ENCODE data around the gene TLK2. TPM values are rescaled to one million over a fixed set of nuclear protein-coding genes. Genes with fewer than 3 reads are reported as not detected.
A peak's percentile ranks its signal among the peaks of the same experiment; 100 is the strongest.
"Not testable (repeated sequence)": the region's sequence is repeated elsewhere in the genome, so short reads cannot be mapped to it uniquely, and the experiment has no call there.

TLK2 gene
- polyA plus RNA-seq, 2 of the 4 experiments (the other 2 are of a cell fraction) = 30.4 to 68.7 TPM

DNA sequence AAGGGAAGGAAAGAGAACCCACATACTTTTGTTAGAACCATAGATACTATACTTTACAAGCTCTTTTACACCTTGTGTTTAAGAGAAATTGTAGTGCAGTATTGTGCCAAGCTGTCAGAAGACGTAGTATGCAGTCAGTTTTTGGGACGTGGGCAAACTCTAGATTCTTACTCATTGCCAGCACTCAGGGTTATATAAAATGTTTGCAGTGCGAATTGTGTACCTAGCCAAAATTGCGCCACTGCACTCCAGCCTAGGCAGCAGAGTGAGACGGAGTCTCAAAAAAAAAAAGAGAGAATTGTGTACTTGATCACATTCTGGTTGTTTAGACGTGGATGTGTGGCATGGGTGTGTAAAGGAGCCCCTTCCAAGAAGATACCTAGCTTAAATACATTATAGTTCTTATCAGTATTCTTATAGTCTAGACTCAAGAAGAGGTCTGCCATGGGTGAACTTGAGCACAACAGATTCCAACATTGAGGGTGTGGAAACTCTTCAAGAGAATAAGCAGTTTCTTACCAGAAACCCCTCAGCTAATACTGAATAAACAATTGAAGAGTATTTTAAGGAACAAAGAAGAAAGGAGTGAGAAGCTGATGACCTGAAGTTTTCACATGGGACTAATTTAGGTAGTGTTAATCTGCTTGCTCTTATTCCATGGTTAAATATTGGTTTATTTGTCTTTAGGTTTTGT lies 121.5 kb downstream of the TLK2 start:
- no peaks in the 10 kb centered on the region for H3K4me1 ChIP-seq
- whole genome bisulfite sequencing (ENCODE audit: missing lambda C conversion rate) = 92% methylated on average over 6 of the region's 6 CpGs
- ATAC-seq (no peak), DNase-seq (ENCODE audit: low read depth in 1 of 2, low spot score in 1 of 2) (no peak), FAIRE-seq (no peak)
- no peak overlapping the region for H3K4me3 ChIP-seq
- H3K9me3 ChIP-seq = no peaks in the 10 kb centered on the region
- TF ChIP-seq MAZ (IDR thresholded peaks at IDR 0.05; ENCODE audit: borderline replicate concordance, low read depth, low read length) (no peak), SREBF2 (IDR thresholded peaks at IDR 0.05) (no peak), KDM5A (IDR thresholded peaks at IDR 0.05) (no peak)
- TF ChIP-seq, protein P1, sequence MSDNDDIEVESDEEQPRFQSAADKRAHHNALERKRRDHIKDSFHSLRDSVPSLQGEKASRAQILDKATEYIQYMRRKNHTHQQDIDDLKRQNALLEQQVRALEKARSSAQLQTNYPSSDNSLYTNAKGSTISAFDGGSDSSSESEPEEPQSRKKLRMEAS (IDR thresholded peaks at IDR 0.05) = no peak
- no peak overlapping the region for H3K4me2 ChIP-seq
- CTCF ChIA-PET = interaction anchor here (0.7 to 1.7 kb wide), 4 partner anchors 10 to 47 kb away, joined by 3 to 4 read pairs (median 4); no protein-coding TSS in a partner anchor
- no peak overlapping the region for H3K27ac ChIP-seq
- POLR2A ChIA-PET = interaction anchor here (0.6 kb wide), 1 partner anchor 31 kb away, joined by 5 read pairs; no protein-coding TSS in a partner anchor

DNA sequence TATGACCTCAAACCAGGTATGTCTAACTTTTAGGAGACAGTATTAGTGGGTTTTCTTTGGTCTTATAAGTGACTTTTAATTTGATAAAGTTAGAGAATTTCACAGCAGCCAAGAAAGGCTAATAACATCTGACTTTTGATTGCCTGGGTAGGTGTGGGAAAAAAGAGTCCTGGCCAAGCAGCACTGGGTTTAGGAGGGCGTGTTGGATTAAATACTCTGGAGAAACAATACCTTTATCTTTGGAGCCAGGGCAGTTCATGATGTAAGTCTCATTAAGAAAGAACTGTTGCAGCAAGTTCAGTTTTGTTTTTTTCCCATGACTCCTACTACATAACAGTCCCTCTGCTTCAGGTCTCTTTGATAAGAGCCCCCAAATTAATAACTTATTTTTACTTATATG lies 122.2 kb downstream of the TLK2 start:
- ATAC-seq (no peak), DNase-seq (ENCODE audit: low read depth in 1 of 2, low spot score in 1 of 2) (no peak), FAIRE-seq (no peak)
- H3K27ac ChIP-seq = no peak overlapping the region
- ChIA-PET CTCF (interaction anchor here (0.9 to 1.9 kb wide), 2 partner anchors 17 to 48 kb away, joined by 4 to 6 read pairs; no protein-coding TSS in a partner anchor), POLR2A (interaction anchor here (0.6 kb wide), 1 partner anchor 32 kb away, joined by 5 read pairs; no protein-coding TSS in a partner anchor)
- H3K4me2 ChIP-seq = no peak overlapping the region
- no peaks in the 10 kb centered on the region for H3K4me1 ChIP-seq
- TF ChIP-seq, protein P2, sequence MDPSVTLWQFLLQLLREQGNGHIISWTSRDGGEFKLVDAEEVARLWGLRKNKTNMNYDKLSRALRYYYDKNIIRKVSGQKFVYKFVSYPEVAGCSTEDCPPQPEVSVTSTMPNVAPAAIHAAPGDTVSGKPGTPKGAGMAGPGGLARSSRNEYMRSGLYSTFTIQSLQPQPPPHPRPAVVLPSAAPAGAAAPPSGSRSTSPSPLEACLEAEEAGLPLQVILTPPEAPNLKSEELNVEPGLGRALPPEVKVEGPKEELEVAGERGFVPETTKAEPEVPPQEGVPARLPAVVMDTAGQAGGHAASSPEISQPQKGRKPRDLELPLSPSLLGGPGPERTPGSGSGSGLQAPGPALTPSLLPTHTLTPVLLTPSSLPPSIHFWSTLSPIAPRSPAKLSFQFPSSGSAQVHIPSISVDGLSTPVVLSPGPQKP (IDR thresholded peaks at IDR 0.05; ENCODE audit: low read depth, low read length) = no peak
- TF ChIP-seq, protein P3, sequence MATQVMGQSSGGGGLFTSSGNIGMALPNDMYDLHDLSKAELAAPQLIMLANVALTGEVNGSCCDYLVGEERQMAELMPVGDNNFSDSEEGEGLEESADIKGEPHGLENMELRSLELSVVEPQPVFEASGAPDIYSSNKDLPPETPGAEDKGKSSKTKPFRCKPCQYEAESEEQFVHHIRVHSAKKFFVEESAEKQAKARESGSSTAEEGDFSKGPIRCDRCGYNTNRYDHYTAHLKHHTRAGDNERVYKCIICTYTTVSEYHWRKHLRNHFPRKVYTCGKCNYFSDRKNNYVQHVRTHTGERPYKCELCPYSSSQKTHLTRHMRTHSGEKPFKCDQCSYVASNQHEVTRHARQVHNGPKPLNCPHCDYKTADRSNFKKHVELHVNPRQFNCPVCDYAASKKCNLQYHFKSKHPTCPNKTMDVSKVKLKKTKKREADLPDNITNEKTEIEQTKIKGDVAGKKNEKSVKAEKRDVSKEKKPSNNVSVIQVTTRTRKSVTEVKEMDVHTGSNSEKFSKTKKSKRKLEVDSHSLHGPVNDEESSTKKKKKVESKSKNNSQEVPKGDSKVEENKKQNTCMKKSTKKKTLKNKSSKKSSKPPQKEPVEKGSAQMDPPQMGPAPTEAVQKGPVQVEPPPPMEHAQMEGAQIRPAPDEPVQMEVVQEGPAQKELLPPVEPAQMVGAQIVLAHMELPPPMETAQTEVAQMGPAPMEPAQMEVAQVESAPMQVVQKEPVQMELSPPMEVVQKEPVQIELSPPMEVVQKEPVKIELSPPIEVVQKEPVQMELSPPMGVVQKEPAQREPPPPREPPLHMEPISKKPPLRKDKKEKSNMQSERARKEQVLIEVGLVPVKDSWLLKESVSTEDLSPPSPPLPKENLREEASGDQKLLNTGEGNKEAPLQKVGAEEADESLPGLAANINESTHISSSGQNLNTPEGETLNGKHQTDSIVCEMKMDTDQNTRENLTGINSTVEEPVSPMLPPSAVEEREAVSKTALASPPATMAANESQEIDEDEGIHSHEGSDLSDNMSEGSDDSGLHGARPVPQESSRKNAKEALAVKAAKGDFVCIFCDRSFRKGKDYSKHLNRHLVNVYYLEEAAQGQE (IDR thresholded peaks at IDR 0.05) = no peak
- no peaks in the 10 kb centered on the region for H3K9me3 ChIP-seq
- 92% methylated on average over 1 of the region's 1 CpG for WGBS (ENCODE audit: missing lambda C conversion rate)
- H3K4me3 ChIP-seq = no peak overlapping the region

DNA sequence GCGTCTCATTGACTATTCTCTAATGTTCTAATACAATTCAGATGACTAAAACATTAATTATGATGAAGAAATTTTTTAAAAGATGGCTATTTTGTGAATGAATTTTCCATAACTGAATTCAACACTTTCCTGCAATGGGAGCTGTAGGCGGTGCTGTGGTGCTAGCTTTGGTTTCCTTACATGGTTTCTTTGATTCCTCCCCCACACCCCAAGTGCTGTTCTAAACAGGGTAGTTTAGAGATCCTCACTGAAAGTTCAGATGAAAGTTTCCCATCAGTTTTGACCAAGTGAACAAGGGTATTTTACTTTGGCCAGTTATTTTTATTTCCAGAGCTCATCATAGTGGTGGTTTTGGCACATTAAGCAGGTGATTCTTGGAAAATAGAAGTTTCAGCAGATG lies 122.8 kb downstream of the TLK2 start:
- no peak overlapping the region for H3K4me2 ChIP-seq
- TF ChIP-seq CEBPB (IDR thresholded peaks at IDR 0.05) = no peak
- no peak for TF ChIP-seq FOSL2 (IDR thresholded peaks at IDR 0.05)
- TF ChIP-seq FOSL2 (CRISPR knock-in tag; IDR thresholded peaks at IDR 0.05) = no peak
- TF ChIP-seq, protein P4, sequence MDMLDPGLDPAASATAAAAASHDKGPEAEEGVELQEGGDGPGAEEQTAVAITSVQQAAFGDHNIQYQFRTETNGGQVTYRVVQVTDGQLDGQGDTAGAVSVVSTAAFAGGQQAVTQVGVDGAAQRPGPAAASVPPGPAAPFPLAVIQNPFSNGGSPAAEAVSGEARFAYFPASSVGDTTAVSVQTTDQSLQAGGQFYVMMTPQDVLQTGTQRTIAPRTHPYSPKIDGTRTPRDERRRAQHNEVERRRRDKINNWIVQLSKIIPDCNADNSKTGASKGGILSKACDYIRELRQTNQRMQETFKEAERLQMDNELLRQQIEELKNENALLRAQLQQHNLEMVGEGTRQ (IDR thresholded peaks at IDR 0.05) = no peak
- H3K27ac ChIP-seq = no peak overlapping the region
- H3K4me3 ChIP-seq = no peak overlapping the region
- ATAC-seq (0 out of 6 replicates have a peak, but pooled peaks of 1 of the 2 experiments have one; percentile 39), DNase-seq (ENCODE audit: low read depth in 1 of 2, low spot score in 1 of 2) (no peak), FAIRE-seq (no peak)
- ChIA-PET CTCF (interaction anchor here (0.6 to 1.9 kb wide), 5 partner anchors 15 to 224 kb away, joined by 3 to 6 read pairs (median 3); no protein-coding TSS in a partner anchor), POLR2A (no interaction called here)
- 89% methylated on average over 2 of the region's 2 CpGs for WGBS (ENCODE audit: missing lambda C conversion rate)
- no peaks in the 10 kb centered on the region for H3K4me1 ChIP-seq
- H3K9me3 ChIP-seq = no peaks in the 10 kb centered on the region

DNA sequence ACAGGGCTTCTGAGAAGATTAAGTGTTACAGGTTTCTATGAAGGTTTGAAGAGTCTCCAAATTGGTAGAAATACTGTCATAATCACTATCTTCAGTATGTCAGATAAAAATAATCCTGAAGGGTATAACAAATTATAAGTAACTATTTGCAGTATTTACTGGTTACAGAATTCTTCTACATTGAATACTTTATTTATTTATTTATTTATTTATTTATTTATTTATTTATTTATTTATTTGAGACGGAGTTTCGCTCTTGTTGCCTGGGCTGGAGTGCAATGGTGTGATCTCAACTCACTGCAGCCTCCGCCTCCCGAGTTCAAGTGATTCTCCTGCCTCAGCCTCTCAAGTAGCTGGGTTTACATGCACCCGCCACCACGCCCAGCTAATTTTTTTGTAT lies 125.2 kb downstream of the TLK2 start:
- peak; percentile 99 for TF ChIP-seq ZC3H11A (IDR thresholded peaks at IDR 0.05)
- 96% methylated on average over 6 of the region's 6 CpGs for WGBS (ENCODE audit: missing lambda C conversion rate)
- ATAC-seq; H3K4me1 ChIP-seq; DNase-seq (ENCODE audit: low read depth in 1 of 2, low spot score in 1 of 2); CTCF ChIA-PET; FAIRE-seq; H3K4me2 ChIP-seq; H3K9me3 ChIP-seq; H3K27ac ChIP-seq; POLR2A ChIA-PET; H3K4me3 ChIP-seq: not testable (repeated sequence)
